OCI-LY7 (cell line): ENCODE data around the gene OBI1. TPM values are rescaled to one million over a fixed set of nuclear protein-coding genes. Genes with fewer than 3 reads are reported as not detected.
"Not testable (repeated sequence)": the region's sequence is repeated elsewhere in the genome, so short reads cannot be mapped to it uniquely, and the experiment has no call there.

ENCODE experiments used
- BruUV-seq: library from RNA; stranded (reverse); fragments of 400-500 nt; replicated peaks from 2 replicates; lab custom pipeline; 2021; lab: Mats Ljungman, UMichigan
- CTCF ChIA-PET: fragments of 300-600 bp; sonication (Branson Sonifier 250); formaldehyde crosslinking; loops from one replicate; lab custom pipeline; 2022; ENCODE audit warnings: antibody characterized with exemption; ENCODE audit not compliant: unreplicated experiment; lab: Charles Lee
- POLR2A ChIA-PET: fragments of 300-600 bp; sonication (Branson Sonifier 250); formaldehyde crosslinking; loops from one replicate; lab custom pipeline; 2022; ENCODE audit warnings: antibody characterized with exemption; lab: Charles Lee
- DNase-seq: peaks from one replicate; pipeline ENCODE4 v3.0.0-alpha.2; 2015; ENCODE audit warnings: low spot score
- H2AFZ ChIP-seq: fragments of 200-600 bp; sonication (generic), shearing (Covaris generic); 2 replicates; pipeline ENCODE4 v1.6.1; 2014; ENCODE audit warnings: mild to moderate bottlenecking, antibody characterized with exemption, low read length, moderate library complexity
- H3K27ac ChIP-seq: fragments of 200-600 bp; sonication (generic); 2 replicates; pipeline ENCODE4 v1.5.1; 2014; ENCODE audit warnings: mixed run types, low read depth, mild to moderate bottlenecking, moderate library complexity, low read length, inconsistent platforms; ENCODE audit not compliant: poor library complexity, severe bottlenecking
- H3K36me3 ChIP-seq: fragments of 200-600 bp; sonication (generic); 2 replicates; pipeline ENCODE4 v1.6.1; 2014; ENCODE audit warnings: mild to moderate bottlenecking, antibody characterized with exemption, low read length, moderate library complexity, mixed read lengths; ENCODE audit not compliant: insufficient read depth
- H3K4me1 ChIP-seq: fragments of 200-600 bp; sonication (generic); 2 replicates; pipeline ENCODE4 v1.5.1; 2014; ENCODE audit warnings: mild to moderate bottlenecking, low read length; ENCODE audit not compliant: insufficient read depth, poor library complexity, severe bottlenecking
- H3K4me2 ChIP-seq: fragments of 200-600 bp; sonication (generic); 2 replicates; pipeline ENCODE4 v1.6.1; 2014; ENCODE audit warnings: mild to moderate bottlenecking, low read length
- H3K4me3 ChIP-seq: fragments of 200-600 bp; sonication (generic); 2 replicates; pipeline ENCODE4 v1.5.1; 2014; ENCODE audit warnings: mild to moderate bottlenecking, low read depth, low read length; ENCODE audit not compliant: poor library complexity, severe bottlenecking
- H3K79me2 ChIP-seq: fragments of 200-600 bp; sonication (generic); 2 replicates; pipeline ENCODE4 v1.6.1; 2016; ENCODE audit warnings: low read depth, mild to moderate bottlenecking, low read length, moderate library complexity, mixed read lengths; ENCODE audit not compliant: insufficient read depth
- H3K9me2 ChIP-seq: fragments of 200-600 bp; sonication (generic); 2 replicates; pipeline ENCODE4 v1.6.1; 2016; ENCODE audit warnings: mild to moderate bottlenecking, low read length, mixed read lengths; ENCODE audit not compliant: insufficient read depth
- H3K9me3 ChIP-seq: fragments of 200-600 bp; sonication (generic); 2 replicates; pipeline ENCODE4 v1.6.1; 2014; ENCODE audit warnings: mild to moderate bottlenecking, mixed run types, low read length, mixed read lengths
- H4K20me1 ChIP-seq: fragments of 200-600 bp; sonication (generic); 2 replicates; pipeline ENCODE4 v1.6.1; 2014; ENCODE audit warnings: mild to moderate bottlenecking, antibody characterized with exemption, low read length, moderate library complexity, mixed read lengths; ENCODE audit not compliant: insufficient read depth
- EZH2phosphoT487 ChIP-seq: fragments of 200-600 bp; sonication (generic); IDR thresholded peaks from 2 replicates; pipeline ENCODE4 v1.6.1; 2018; ENCODE audit warnings: low read depth, borderline replicate concordance, mild to moderate bottlenecking, mixed run types, antibody characterized with exemption, low read length, moderate library complexity, mixed read lengths
- intact Hi-C: fragments of 100-400 bp; cut with micrococcal nuclease; formaldehyde crosslinking; loops from one replicate; pipeline ENCODE4 v1.10.0; 2022; ENCODE audit not compliant: unreplicated experiment
- total RNA-seq, 2 experiments: library from RNA; depleted of rRNA in 1 of 2; stranded (reverse); fragments of >200 nt in 1 of 2; shearing (Covaris generic) in 1 of 2; gene quantifications; 2 replicates each; pipeline ENCODE4 v1.2.3, GENCODE V29; 2014 to 2022
- TF ChIP-seq, protein P1 (sequence below): fragments of 200-600 bp; sonication (generic); conservative IDR thresholded peaks from 2 replicates; pipeline ENCODE4 v1.5.1; 2014; ENCODE audit warnings: mild to moderate bottlenecking, antibody characterized with exemption, low read length, moderate library complexity, mixed read lengths

Gene OBI1
- total RNA-seq, 2 experiments from 2014 or later = 17.9 to 18.3 TPM

GRCh38 chr13:78649997-78650716 lies 8.8 kb downstream of the OBI1 start:
- Histone ChIP-seq H3K4me2 (no peak overlapping the region), H3K4me1 (peaks cover 11% of the 10 kb centered on the region), H3K9me2 (no peaks in the 10 kb centered on the region), H3K79me2 (peaks cover 100% of the 10 kb centered on the region), H2AFZ (no peak overlapping the region), H3K27ac (no peak overlapping the region), H4K20me1 (peaks cover 68% of the 10 kb centered on the region), H3K4me3 (no peak overlapping the region), H3K36me3 (peaks cover 30% of the 10 kb centered on the region), H3K9me3 (no peaks in the 10 kb centered on the region)
- BruUV-seq = no TSS peak
- no peak for TF ChIP-seq EZH2phosphoT487
- TF ChIP-seq, protein P1, sequence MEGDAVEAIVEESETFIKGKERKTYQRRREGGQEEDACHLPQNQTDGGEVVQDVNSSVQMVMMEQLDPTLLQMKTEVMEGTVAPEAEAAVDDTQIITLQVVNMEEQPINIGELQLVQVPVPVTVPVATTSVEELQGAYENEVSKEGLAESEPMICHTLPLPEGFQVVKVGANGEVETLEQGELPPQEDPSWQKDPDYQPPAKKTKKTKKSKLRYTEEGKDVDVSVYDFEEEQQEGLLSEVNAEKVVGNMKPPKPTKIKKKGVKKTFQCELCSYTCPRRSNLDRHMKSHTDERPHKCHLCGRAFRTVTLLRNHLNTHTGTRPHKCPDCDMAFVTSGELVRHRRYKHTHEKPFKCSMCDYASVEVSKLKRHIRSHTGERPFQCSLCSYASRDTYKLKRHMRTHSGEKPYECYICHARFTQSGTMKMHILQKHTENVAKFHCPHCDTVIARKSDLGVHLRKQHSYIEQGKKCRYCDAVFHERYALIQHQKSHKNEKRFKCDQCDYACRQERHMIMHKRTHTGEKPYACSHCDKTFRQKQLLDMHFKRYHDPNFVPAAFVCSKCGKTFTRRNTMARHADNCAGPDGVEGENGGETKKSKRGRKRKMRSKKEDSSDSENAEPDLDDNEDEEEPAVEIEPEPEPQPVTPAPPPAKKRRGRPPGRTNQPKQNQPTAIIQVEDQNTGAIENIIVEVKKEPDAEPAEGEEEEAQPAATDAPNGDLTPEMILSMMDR = no peak
- CTCF ChIA-PET = no interaction called here
- intact Hi-C loops = loop anchor here (10.0 kb wide), 1 partner anchor 545 kb away; no protein-coding TSS in a partner anchor
- POLR2A ChIA-PET = interaction anchor here (1.0 to 1.6 kb wide), 3 partner anchors 10 to 45 kb away, joined by 3 to 6 read pairs (median 6); partner anchors contain the start of gene OBI1
- no peak for DNase-seq

DNA sequence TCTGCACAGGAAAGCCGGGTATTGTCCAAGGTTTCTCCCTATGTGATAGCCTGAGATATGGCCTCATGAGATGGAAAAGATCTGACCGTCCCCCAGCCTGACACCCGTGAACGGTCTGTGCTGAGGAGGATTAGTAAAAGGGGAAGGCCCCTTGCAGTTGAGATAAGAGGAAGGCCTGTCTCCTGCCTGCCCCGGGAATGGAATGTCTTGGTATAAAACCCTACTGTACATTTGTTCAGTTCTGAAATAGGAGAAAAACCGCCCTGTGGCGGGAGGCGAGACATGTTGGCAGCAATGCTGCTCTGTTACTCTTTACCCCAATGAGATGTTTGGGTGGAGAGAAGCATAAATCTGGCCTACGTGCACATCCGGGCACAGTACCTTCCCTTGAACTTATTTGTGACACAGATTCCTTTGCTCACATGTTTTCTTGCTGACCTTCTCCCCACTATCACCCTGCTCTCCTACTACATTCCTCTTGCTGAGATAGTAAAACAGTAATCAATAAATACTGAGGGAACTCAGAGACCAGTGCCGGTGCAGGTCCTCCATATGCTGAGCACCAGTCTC lies 11.8 kb downstream of the OBI1 start:
- CTCF ChIA-PET, H3K4me3 ChIP-seq, BruUV-seq, H3K27ac ChIP-seq, intact Hi-C loops, DNase-seq, H3K9me3 ChIP-seq, H3K9me2 ChIP-seq, H2AFZ ChIP-seq, H3K4me2 ChIP-seq: not testable (repeated sequence)
- peaks cover 30% of the 10 kb centered on the region for H3K36me3 ChIP-seq
- peaks cover 52% of the 10 kb centered on the region for H4K20me1 ChIP-seq
- POLR2A ChIA-PET = interaction anchor here (0.7 kb wide), 1 partner anchor 268 kb away, joined by 3 read pairs; no protein-coding TSS in a partner anchor
- H3K79me2 ChIP-seq = peaks cover 94% of the 10 kb centered on the region
- H3K4me1 ChIP-seq = peaks cover 11% of the 10 kb centered on the region

GRCh38 chr13:78638216-78638615 lies 20.7 kb downstream of the OBI1 start:
- BruUV-seq = no TSS peak
- Histone ChIP-seq H3K79me2 (peaks cover 14% of the 10 kb centered on the region; the same call in 1 of the 2 replicates), H3K4me3 (no peak overlapping the region), H3K4me1 (peaks cover 27% of the 10 kb centered on the region), H4K20me1 (peaks cover 25% of the 10 kb centered on the region; the same call in 1 of the 2 replicates), H3K27ac (no peak overlapping the region), H3K9me3 (no peaks in the 10 kb centered on the region), H3K4me2 (no peak overlapping the region), H3K36me3 (peaks cover 93% of the 10 kb centered on the region), H3K9me2 (no peaks in the 10 kb centered on the region), H2AFZ (no peak overlapping the region)
- intact Hi-C loops = no loop called here
- ChIA-PET CTCF (no interaction called here), POLR2A (interaction anchor here (1.7 to 2.3 kb wide), 4 partner anchors 9 to 18 kb away, joined by 3 to 8 read pairs (median 4); no protein-coding TSS in a partner anchor)
- DNase-seq = no peak
- no peak for TF ChIP-seq EZH2phosphoT487
- TF ChIP-seq, protein P1 = no peak
